KOPT-K1 (cell line): ENCODE results near the gene MAD1L1.
"Not testable (repeated sequence)": the region's sequence is repeated elsewhere in the genome, so short reads cannot be mapped to it uniquely, and the experiment has no call there.

Source experiments
- H3K27ac ChIP-seq: fragments of 200-600 bp; sonication (generic); 2 replicates; pipeline ENCODE4 v1.5.1; 2016; ENCODE audit warnings: antibody characterized with exemption, mild to moderate bottlenecking, low read depth, low read length; ENCODE audit not compliant: poor library complexity, severe bottlenecking
- H3K36me3 ChIP-seq: fragments of 200-600 bp; sonication (generic); 2 replicates; pipeline ENCODE4 v1.5.1; 2017; ENCODE audit warnings: antibody characterized with exemption, mild to moderate bottlenecking, low read length, moderate library complexity; ENCODE audit not compliant: insufficient read depth
- H3K9me3 ChIP-seq: fragments of 200-600 bp; sonication (generic); 2 replicates; pipeline ENCODE4 v1.5.1; 2017; ENCODE audit warnings: antibody characterized with exemption, low read length, mild to moderate bottlenecking; ENCODE audit not compliant: insufficient read depth, poor library complexity, severe bottlenecking

Gene MAD1L1

DNA sequence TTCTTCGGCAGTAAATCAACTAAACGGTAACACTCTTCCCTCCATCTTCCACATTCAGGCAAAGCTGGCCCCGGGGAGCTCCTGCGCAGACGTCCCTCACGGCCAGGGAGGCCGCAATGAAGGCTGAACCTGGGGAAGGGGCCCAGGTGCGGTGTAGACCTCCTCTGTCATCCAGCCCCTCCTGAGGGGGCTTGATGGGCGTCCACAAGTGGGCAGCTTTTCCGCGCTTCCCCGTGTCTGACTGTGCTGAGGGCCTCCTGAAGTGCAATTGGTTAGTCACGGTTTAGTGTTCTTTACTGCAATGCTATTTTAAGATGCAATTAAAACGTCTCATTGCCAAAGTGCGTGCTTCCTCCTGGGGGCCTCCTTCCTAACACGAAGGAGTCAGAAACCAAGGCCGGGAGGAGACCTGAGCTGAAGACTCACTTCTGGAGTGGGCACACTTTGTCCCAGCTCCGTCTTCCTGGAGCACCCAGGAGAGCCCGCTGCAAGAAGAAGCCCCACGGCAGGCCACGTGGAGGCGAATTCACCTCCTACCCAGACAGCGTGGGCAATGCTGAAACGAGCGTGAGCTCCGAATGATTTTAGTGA, 389.4 kb downstream of the MAD1L1 start:
- H3K36me3 ChIP-seq, result peaks cover 10% of the 10 kb centered on the region; the same call in 1 of the 2 replicates
- H3K27ac ChIP-seq, result no peak overlapping the region

DNA sequence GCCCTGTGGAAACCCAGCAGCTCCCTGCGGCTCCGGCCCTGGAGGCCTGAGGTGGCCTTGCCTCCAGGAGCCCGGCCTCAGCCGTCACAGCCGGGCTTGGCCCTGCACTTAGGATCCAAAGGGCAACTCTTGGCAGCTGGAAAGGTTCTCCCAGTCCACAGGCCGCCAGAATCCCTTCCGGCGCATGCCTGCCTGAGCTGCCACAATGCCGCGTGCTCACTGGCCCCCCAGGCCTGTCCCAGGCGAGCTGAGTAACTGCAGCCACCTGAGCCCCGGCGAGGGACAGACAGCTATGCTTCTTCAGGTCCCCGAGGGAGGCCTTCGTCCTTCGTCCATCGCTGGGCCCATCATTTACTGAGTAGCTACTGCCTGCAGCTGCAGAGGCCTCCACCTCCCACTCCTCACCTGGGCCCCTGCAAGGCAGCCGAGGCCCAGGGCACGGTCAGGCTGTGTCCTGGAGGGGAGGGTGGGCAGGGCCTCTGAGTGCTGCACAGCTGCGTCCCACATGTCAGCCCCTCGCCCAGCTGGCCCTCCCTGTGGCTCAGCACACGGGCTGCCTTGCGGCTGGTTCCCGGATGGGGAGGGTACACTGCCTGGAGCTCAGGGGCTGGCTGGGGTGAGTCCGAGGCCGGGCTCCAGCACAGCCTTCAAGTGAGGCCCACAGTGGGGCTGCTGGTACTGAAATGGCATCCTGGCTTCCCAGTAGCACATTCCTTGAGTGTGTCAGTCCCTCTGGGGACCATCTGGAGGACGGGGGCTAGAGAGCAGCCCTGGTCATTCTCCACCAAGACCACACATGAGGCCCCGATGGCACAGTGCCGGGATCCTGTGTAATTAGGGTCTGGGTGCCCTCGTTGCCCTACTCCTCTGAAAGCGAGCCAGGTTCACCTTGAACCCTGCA, 390.2 kb downstream of the MAD1L1 start:
- no peak overlapping the region for H3K27ac ChIP-seq
- H3K36me3 ChIP-seq, result peaks cover 9% of the 10 kb centered on the region; the same call in 1 of the 2 replicates
- no peaks in the 10 kb centered on the region for H3K9me3 ChIP-seq

More for the DNA sequence above, 389.4 kb downstream of the MAD1L1 start:
- no peaks in the 10 kb centered on the region for H3K9me3 ChIP-seq

DNA sequence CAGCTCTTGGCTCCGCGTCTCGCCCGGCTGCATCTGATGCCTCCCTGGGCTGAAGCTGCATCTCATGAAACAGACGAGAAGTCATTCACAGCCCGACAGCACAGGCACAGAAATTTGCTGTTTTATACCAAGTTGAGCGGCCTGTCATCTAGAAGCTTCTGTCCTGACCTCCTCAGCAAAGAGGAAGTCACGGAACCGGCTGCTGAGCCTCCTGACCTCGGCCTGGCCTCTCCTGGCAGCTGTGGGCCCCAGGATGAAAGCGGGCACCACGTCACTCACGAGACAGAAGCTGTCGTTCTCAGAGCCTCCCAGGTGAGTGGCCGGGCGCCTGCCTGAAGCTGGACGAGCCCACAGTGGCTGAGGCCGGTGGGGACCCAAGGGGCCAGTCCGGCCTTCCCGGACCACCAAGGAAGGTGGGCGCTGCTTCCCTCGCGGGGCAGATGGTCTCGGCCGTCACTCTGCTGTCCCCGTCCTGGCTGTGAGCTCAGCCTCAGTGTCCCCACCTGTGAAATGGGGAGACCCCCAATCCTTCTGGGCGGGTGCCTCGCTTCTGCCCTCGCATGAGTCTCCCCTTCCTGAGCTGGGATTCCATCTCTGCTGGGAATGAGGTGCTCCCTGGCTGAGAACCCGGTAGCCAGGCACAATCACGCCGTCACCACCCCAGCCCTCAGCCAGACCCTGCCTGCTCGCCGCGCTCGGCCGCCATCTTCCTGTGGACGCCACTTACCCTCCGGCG, 391.3 kb downstream of the MAD1L1 start:
- H3K36me3 ChIP-seq, H3K9me3 ChIP-seq, H3K27ac ChIP-seq: not testable (repeated sequence)

- H3K36me3 ChIP-seq, H3K9me3 ChIP-seq, H3K27ac ChIP-seq: not testable (repeated sequence)
Observed at GRCh38 chr7:1840744-1841143, 392.0 kb downstream of the MAD1L1 start.

GRCh38 chr7:1839701-1840100, 393.0 kb downstream of the MAD1L1 start:
- H3K27ac ChIP-seq, result no peak overlapping the region
- H3K36me3 ChIP-seq, result no peaks in the 10 kb centered on the region; the same call in 1 of the 2 replicates

DNA sequence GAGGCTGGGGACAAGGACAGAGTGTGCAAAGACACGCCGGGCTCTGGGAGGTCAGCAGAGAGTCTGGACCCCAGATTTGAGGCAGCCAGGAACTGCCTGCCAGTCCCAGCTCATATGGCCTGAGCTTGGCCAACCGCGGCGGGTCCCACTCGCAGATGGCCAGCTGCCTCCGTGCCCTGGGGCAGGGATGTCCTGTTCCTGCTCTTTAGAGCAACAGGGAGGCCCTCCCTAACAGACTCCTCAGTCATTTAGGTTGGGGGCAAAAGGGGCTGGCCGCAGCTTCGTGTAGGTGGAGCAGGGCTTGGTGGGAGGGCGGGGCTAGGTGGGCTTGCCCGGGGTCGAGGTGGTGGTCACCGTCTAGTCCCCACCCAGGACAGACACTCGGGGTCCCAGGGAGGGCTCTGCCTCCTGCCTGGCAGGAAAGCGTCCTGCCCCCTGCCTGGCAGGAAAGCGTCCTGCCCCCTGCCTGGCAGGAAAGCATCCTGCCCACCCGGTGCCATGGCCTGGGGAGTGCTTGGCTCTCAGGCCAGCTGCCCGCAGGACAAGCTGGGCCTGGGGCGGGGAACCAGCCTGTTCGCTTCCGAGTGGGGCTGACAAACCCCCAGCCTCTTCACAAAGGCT, 393.7 kb downstream of the MAD1L1 start:
- H3K27ac ChIP-seq, H3K36me3 ChIP-seq: not testable (repeated sequence)
- H3K9me3 ChIP-seq, result peaks cover 13% of the 10 kb centered on the region

More at GRCh38 chr7:1839701-1840100, 393.0 kb downstream of the MAD1L1 start:
- H3K9me3 ChIP-seq, result peaks cover 6% of the 10 kb centered on the region

DNA sequence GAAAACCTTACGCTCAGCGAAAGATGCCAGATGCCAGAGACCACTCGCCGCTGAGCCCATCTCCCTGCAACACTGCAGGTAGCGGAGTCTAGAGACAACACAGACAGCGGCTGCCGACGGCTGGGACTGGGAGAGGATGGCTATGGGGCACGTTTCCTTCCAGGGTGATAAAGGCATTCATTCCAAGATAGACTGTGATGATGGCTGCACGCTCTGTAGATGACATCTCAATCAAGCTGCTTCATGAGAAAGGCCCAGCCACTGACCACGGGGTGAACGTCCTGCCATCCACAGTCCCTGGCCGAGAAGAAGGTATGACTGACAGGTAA, 394.2 kb downstream of the MAD1L1 start:
- H3K27ac ChIP-seq, H3K36me3 ChIP-seq: not testable (repeated sequence)
- H3K9me3 ChIP-seq, result peaks cover 15% of the 10 kb centered on the region

- not testable (repeated sequence) for H3K36me3 ChIP-seq, H3K27ac ChIP-seq
- peaks cover 15% of the 10 kb centered on the region for H3K9me3 ChIP-seq
Observed at GRCh38 chr7:1837696-1838543, 394.8 kb downstream of the MAD1L1 start.

DNA sequence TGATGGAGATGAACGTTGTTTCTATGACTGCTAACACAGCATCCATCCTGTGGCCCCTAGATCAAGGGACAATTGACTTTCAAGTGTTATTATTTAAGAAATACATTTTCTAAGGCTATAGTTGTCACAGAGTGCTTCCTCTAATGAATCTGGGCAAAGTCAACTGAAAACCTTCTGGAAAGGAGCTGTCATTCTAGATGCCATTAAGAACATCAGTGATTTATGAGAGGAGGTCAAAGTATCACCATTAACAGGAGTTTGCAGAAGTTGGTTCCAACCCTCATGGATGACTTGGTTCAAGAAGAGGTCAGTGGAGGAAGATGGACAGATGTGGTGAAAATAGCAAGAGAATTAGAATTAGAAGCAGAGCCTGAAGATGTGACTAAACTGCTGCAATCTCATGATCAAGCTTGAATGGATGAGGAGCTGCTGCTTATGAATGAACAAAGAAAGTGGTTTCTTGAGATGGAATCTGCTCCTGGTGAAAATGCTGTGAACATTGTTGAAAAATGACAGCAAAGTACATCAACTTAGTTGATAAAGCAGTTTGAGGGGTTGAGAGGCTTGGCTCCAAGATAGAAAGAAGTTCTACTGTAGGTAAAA, 400.7 kb downstream of the MAD1L1 start:
- H3K27ac ChIP-seq, H3K36me3 ChIP-seq: not testable (repeated sequence)
- peaks cover 22% of the 10 kb centered on the region for H3K9me3 ChIP-seq

DNA sequence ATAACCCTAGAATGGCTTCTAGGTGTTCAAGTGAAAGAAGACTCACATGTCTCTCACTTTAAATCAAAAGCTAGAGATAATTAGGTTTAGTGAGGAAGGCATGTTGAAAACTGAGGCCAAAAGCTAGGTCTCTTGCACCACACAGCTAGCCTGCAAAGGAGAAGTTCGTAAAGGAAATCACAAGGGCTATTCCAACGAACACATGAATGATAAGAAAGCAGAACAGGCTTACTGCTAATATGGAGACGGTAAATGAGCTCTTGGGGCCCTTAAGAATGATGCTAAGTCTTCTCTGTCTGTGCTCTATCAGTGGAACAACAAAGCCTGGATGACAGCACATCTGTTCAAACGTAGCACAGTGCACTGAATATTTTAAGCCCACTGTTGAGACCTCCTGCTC, 401.3 kb downstream of the MAD1L1 start:
- H3K9me3 ChIP-seq, result peaks cover 22% of the 10 kb centered on the region
- H3K27ac ChIP-seq, H3K36me3 ChIP-seq: not testable (repeated sequence)

- not testable (repeated sequence) for H3K36me3 ChIP-seq, H3K27ac ChIP-seq
- H3K9me3 ChIP-seq, result peaks cover 16% of the 10 kb centered on the region
Observed at GRCh38 chr7:1829668-1830067, 403.1 kb downstream of the MAD1L1 start.

- Histone ChIP-seq H3K9me3 (peaks cover 10% of the 10 kb centered on the region), H3K36me3 (no peaks in the 10 kb centered on the region), H3K27ac (no peak overlapping the region)
Observed at GRCh38 chr7:1829111-1829510, 403.6 kb downstream of the MAD1L1 start.

- H3K36me3 ChIP-seq, H3K9me3 ChIP-seq, H3K27ac ChIP-seq: not testable (repeated sequence)
Observed at GRCh38 chr7:1828170-1828569, 404.6 kb downstream of the MAD1L1 start.

- H3K27ac ChIP-seq, H3K36me3 ChIP-seq, H3K9me3 ChIP-seq: not testable (repeated sequence)
Observed at GRCh38 chr7:1827521-1827981, 405.2 kb downstream of the MAD1L1 start.
